ENCODE measurements around the gene LSAMP. TPM values are rescaled to one million over a fixed set of nuclear protein-coding genes. Genes with fewer than 3 reads are reported as not detected.

LSAMP gene
- total and polyA plus RNA-seq, 2 of the 13 experiments (the other 11 are each of a cell fraction or from before 2014, with no cell fraction given), result not detected

DNA sequence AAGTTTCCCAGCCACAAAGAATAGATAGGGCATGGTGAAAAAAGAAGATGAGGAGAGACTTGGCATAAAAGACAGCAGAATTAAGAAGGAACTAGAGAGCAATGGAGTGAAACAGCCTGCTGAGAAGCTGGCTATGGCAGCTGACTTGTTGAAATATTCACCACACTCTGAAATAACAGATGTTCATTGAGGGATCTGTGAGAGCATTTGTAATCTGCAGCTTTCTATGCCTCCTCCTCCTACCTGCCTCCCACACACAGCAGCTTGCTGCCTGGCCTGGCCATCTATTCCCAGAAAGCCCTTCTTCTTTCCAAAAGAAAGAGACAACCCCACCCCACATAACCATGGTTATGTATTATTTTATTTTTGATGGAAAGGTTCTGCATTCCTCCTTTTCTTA is 518.1 kb downstream of the LSAMP start (continued):
- TF ChIP-seq CAMTA2 (CRISPR knock-in tag; IDR thresholded peaks at IDR 0.05; ENCODE audit: borderline replicate concordance) (no peak), SAP130 (CRISPR knock-in tag; IDR thresholded peaks at IDR 0.05; ENCODE audit: low read depth) (no peak), GTF3A (CRISPR knock-in tag; conservative IDR thresholded peaks at IDR 0.05) (no peak), DMAP1 (CRISPR knock-in tag; IDR thresholded peaks at IDR 0.05) (no peak), GMEB2 (CRISPR knock-in tag; IDR thresholded peaks at IDR 0.05; ENCODE audit: low read depth) (no peak), IKZF4 (CRISPR knock-in tag; IDR thresholded peaks at IDR 0.05; ENCODE audit: borderline replicate concordance, low read depth, not compliant biosample characterization) (no peak)
- TF ChIP-seq, protein P1, sequence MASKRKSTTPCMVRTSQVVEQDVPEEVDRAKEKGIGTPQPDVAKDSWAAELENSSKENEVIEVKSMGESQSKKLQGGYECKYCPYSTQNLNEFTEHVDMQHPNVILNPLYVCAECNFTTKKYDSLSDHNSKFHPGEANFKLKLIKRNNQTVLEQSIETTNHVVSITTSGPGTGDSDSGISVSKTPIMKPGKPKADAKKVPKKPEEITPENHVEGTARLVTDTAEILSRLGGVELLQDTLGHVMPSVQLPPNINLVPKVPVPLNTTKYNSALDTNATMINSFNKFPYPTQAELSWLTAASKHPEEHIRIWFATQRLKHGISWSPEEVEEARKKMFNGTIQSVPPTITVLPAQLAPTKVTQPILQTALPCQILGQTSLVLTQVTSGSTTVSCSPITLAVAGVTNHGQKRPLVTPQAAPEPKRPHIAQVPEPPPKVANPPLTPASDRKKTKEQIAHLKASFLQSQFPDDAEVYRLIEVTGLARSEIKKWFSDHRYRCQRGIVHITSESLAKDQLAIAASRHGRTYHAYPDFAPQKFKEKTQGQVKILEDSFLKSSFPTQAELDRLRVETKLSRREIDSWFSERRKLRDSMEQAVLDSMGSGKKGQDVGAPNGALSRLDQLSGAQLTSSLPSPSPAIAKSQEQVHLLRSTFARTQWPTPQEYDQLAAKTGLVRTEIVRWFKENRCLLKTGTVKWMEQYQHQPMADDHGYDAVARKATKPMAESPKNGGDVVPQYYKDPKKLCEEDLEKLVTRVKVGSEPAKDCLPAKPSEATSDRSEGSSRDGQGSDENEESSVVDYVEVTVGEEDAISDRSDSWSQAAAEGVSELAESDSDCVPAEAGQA (IDR thresholded peaks at IDR 0.05; ENCODE audit: low read depth), result no peak
- TF ChIP-seq, protein P1 (CRISPR knock-in tag; IDR thresholded peaks at IDR 0.05; ENCODE audit: borderline replicate concordance), result no peak

All from HepG2 (cell line).